GM18511 (cell line): ENCODE results near the gene PLEKHG1.

Experiments used
- ATAC-seq: cut with Tn5 transposase; IDR thresholded peaks from one replicate; pipeline ENCODE4 v1.9.1; 2021; ENCODE audit warnings: mild to moderate bottlenecking, moderate library complexity; ENCODE audit not compliant: unreplicated experiment

Gene PLEKHG1

DNA sequence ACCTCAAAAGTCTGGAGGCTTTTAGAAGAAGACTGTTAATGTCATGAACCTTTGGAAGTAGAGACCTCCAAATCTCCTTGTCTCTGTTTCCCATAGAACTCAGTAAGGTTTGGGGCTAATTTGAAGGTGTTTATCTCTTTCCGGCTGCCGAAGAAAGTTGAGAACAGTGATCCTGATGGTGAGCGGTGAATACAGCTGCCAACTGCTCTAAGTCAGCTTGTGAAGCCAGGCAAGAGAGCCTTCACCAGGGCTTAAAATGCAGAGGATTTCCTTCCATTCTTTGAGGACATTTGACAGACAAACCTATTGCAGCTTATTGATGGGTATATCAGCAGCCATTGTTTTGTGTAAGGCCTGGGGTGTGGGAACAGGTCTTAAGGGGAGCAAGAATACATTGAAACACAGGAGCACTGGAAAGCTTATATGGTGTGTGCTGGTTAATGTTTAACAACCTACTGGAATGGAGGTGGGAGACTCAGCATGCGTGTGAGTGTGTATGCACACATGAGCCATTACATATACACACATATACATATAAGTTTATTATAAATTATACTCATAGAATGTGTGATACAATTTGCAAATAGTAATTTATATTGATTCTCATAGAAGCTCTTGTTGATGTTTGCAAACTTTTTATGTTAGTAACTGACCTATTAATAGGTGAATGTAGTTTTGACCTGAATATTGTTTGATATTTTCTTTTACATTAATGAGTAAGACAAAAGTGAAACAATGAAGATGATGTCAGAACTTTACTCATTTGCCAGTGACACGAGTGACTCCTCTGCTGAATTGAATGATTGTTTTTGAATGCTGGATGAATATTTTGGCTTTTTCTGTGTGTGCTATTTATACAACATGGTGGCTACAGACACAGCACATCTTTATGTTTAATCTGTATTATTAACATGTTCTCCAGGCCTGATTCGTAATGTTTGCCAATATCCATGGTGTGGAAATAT is 18.1 kb downstream of the PLEKHG1 start:
- ATAC-seq, result no peak

- ATAC-seq, result no peak
Observed at GRCh38 chr6:150619275-150619674, 19.6 kb downstream of the PLEKHG1 start.

- ATAC-seq, result no peak
Observed at GRCh38 chr6:150620244-150620643, 20.6 kb downstream of the PLEKHG1 start.

- ATAC-seq, result no peak
Observed at GRCh38 chr6:150620763-150621162, 21.1 kb downstream of the PLEKHG1 start.

DNA sequence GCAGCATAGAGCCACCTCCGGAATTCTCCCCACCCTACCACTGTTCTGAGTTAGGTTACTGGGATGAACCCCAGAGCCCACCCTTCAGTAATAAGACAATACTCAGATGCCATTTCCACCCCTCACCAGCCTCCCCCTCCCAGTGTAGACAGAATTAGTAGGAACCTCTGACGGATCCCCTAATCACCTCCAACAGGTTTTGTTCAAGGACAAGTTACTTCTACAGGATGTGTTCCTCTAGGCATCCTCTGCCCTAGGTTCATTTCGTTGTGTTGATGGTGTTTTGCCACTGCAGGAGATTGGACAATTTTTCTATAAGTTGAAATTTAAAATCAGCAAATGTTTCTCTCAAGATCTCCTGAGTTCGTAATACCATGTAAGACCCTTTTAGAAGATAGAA is 22.8 kb downstream of the PLEKHG1 start:
- ATAC-seq, result no peak

- peak; percentile 99 for ATAC-seq
Observed at GRCh38 chr6:150622941-150623874, 23.5 kb downstream of the PLEKHG1 start.

GRCh38 chr6:150624191-150624590 is 24.5 kb downstream of the PLEKHG1 start:
- no peak for ATAC-seq

DNA sequence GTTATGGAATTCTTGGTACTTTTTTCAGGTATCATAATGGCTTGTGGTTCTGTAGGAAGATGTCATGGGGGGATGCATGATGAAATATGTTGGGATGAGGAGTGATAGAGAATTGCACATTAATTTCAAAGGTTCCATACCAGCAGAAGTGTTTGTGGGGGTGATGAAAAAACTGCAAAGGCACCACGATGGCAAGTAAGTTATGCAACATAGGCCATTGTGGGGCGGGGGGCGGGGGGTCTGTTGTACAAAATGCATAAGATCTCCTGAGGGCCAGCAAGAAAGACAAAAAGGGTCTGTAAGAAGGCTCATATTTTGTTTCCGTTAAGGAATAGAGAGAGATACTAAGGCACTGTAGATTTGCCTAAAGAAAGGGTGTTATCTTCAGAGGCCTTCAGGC is 26.2 kb downstream of the PLEKHG1 start:
- no peak for ATAC-seq

DNA sequence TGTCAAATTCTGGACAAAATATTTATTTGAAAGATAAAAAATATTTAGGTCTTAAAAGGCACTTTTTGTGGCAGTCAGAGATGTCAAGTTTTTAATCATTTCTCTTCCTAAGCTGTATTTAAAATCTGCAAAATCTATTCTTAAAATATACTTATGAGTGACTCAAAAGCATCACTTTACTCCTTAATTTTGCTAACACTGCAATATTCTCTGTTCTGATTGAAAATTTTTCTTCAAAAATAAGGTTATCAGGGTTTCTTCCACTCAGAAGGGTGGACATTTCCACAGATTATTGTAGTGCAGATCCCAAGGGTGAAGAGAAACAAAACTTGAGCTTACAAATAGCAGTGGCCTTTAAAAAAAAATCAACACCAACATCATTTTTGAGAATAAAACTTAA is 27.5 kb downstream of the PLEKHG1 start:
- ATAC-seq, result no peak

GRCh38 chr6:150627585-150628025 is 27.9 kb downstream of the PLEKHG1 start:
- no peak for ATAC-seq

- ATAC-seq, result no peak
Observed at GRCh38 chr6:150628908-150629307, 29.2 kb downstream of the PLEKHG1 start.

- peak; percentile 57 for ATAC-seq
Observed at GRCh38 chr6:150631283-150631983, 31.7 kb downstream of the PLEKHG1 start.

DNA sequence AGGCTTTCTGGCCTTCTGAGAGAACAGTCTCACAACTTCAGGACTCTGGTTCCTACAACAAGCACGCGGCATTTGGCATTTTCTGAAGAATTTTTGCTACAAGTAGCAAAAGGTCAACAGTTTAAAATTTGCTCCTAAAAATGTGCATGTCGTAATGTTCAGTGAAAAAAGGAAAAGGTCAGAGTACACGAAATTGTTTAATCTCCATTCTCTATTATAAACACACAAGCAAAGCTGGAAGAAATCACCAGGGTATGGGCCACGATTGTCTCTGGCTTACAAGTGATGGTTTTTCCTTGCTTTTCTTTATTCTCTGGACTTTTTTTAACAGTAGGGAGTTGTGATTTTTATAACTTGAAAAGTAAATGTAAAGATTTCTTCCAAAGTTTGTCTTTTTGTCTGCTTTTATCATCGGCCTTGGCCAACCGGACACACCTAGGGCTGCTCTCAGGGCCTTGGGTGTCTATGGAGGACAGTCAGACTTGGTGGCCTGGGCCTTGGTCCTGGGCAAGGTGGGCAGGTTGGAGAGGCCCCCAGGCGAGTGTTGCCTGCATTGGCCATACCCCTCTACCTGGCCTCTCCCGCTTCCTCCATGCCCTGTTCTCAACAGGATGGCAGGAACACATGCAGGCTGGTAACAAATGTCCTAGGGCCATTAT is 32.4 kb downstream of the PLEKHG1 start:
- no peak for ATAC-seq

DNA sequence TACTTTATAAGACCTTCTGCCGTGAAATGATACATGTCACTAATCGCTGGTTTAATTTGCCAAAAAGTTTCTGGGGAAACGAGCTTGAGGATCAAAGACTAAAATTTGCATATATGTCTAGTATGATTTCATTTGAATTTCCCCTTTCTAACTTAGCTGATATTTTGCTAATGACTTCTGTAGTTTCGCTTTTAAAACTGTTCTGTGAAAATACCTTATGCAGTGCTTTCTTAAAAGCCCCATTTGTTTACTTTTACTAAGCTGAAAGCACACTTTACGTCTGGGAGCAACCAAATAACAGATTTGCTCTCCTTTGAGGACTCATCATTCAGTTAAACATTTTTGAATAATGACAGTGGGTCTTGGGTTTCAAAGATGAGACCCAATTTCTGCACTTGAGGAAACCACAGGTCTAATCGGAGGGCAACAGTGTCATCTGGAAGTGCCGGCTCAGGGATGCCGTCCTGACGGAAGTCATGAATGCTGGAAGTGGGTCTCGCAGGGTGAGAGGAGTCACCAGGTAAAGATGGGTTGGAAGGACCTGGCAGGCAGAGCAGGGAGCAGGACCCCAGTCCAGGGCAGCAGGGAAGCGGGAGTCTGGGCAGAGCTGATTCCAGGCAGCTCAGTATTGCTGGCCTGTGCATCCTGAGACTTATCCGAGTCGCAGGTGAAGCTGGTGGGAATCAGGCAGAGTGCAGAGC is 33.2 kb downstream of the PLEKHG1 start:
- ATAC-seq, result peak; percentile 48

- peak; percentile 14 for ATAC-seq
Observed at GRCh38 chr6:150633486-150633834, 33.8 kb downstream of the PLEKHG1 start.

- no peak for ATAC-seq
Observed at GRCh38 chr6:150634176-150634963, 34.7 kb downstream of the PLEKHG1 start.

- ATAC-seq, result no peak
Observed at GRCh38 chr6:150634964-150635292, 35.2 kb downstream of the PLEKHG1 start.

- no peak for ATAC-seq
Observed at GRCh38 chr6:150635906-150636514, 36.3 kb downstream of the PLEKHG1 start.

GRCh38 chr6:150636808-150637207 is 37.1 kb downstream of the PLEKHG1 start:
- ATAC-seq, result no peak
